ENCODE measurements around the gene PHF19.

PHF19 gene

DNA sequence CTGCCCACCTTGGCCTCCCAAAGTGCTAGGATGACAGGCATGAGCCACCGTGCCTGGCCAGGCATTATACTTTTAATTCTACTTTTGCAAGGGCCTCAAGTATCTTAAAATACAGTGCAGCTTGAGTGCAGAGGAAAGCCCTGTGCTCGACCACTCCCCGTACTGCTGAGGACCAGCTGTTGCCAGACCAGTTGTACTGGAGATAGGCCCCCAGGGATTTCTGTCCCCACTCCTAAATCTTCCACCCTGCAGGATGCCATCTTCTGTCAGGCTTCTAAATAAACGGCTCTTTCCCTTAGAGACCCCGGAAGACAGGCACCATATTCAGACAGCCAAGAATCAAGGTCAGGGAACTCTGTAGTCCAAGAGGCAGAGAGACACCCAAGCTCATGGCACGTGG lies 17.6 kb downstream of the PHF19 start:
- TF ChIP-seq, protein P1, sequence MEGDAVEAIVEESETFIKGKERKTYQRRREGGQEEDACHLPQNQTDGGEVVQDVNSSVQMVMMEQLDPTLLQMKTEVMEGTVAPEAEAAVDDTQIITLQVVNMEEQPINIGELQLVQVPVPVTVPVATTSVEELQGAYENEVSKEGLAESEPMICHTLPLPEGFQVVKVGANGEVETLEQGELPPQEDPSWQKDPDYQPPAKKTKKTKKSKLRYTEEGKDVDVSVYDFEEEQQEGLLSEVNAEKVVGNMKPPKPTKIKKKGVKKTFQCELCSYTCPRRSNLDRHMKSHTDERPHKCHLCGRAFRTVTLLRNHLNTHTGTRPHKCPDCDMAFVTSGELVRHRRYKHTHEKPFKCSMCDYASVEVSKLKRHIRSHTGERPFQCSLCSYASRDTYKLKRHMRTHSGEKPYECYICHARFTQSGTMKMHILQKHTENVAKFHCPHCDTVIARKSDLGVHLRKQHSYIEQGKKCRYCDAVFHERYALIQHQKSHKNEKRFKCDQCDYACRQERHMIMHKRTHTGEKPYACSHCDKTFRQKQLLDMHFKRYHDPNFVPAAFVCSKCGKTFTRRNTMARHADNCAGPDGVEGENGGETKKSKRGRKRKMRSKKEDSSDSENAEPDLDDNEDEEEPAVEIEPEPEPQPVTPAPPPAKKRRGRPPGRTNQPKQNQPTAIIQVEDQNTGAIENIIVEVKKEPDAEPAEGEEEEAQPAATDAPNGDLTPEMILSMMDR (IDR thresholded peaks at IDR 0.05; ENCODE audit: insufficient read depth, low read depth, low read length, missing control alignments): no peak
- no peak for DNase-seq (ENCODE audit: low read depth)
- no peak overlapping the region for H3K4me3 ChIP-seq (ENCODE audit: low read length)

DNA sequence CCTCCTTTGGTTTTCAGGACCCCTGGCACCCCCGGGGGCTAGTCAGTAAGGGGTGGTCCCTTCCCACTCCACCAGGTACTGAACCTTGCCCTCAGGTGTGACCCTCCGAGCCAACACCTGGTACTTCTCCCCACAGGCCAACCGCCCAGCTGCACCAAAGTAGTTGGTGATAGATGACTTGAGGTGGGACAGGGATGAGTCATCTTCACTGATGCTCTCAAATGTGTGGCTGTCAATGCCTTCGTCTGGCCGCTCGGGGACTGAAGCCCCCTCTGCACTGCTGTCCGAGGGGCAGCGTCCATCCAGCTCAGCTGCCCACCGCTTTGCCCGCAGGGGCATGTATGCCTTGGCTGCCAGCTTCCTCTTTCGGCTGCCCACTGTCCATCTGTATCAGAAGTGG lies 19.1 kb downstream of the PHF19 start:
- TF ChIP-seq, protein P1 (IDR thresholded peaks at IDR 0.05; ENCODE audit: insufficient read depth, low read depth, low read length, missing control alignments): no peak
- no peak for DNase-seq (ENCODE audit: low read depth)

DNA sequence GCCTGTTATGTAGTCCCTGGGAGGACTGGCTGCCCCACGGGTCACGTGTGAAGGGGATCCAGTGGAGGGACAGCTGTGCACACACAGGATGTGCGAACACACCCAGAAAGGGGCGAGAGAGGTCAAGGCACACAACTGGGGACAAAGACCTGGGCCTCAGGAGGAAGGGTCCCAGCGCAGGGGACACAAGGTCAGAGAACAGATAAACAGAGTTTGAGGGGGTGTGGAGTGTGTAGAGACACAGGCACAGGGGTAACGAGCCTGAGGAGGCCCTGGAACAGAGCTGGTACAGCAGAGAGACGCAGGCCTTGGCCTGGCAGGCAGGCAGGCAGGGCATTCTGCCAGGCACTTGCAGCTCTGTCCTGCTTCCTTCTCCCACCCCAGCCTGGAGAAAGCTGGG lies 19.5 kb downstream of the PHF19 start:
- no peak overlapping the region for H3K4me3 ChIP-seq (ENCODE audit: low read length)
- TF ChIP-seq, protein P1 (IDR thresholded peaks at IDR 0.05; ENCODE audit: insufficient read depth, low read depth, low read length, missing control alignments): no peak
- DNase-seq (ENCODE audit: low read depth): no peak

More for the DNA sequence above, 19.1 kb downstream of the PHF19 start:
- no peak overlapping the region for H3K4me3 ChIP-seq (ENCODE audit: low read length)

DNA sequence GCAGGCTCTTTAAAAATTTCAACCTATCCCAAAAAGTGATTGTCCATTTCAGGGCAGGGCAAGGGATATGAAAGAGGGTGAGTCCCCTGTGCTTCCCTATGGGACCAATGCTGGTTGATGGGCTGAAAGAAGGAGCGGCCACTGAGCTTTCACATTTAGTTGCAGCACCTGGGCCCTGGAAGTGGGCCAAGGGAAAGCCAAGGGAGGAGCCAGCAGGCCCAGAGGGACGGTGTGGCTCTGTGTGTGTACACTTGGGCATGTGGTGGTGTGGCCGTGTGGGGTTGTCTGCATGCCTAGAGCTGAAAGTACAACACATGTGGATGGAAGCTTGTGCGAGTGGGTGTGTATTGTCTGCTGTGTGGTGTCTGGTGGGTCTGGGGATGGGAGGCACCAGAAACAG lies 20.3 kb downstream of the PHF19 start:
- peak; percentile 23 for DNase-seq (ENCODE audit: low read depth)
- TF ChIP-seq, protein P1 (IDR thresholded peaks at IDR 0.05; ENCODE audit: insufficient read depth, low read depth, low read length, missing control alignments): no peak
- no peak overlapping the region for H3K4me3 ChIP-seq (ENCODE audit: low read length)

DNA sequence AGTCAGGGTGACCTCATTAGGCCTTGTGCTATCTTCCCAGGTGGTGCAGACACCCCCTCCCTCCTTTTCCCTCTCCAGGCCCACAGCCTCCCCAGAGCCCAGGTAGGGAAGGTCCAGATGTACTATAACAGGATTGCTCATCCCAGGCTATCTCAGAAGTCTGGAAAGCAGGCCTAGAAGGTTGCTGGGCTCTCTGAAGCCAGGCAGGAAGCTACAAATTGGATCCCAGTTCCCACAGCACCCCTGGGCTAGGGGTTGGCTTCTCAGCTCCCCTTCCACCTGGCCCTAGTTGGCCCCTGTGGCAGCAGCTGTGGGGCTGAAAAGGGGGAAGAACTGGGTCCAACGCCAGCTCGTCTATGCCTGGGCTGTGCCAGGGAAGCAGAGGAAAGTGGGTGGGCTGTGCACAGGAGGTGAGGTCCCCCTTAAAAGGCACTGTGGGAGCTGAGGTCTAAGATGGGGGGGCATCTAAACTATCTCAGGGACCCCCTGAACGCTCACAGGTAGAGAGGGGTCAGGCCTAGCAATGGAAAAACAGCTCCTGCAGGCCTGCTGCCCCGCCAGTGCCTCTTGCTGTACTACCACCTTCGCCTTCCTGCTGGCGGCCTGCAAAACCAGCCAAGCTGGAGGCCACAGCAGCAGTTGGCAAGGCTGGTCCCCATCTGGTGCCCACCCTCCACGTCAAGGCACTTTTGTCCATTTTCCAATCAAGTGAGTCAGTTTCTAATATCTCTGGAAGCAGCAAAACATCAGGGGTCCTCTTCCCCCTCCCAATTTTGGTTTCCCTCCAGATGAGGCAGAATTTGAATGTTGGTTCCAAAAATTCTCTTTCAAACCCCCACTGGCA lies 20.9 kb downstream of the PHF19 start:
- H3K4me3 ChIP-seq (ENCODE audit: low read length): no peak overlapping the region
- no peak for DNase-seq (ENCODE audit: low read depth)
- TF ChIP-seq, protein P1 (IDR thresholded peaks at IDR 0.05; ENCODE audit: insufficient read depth, low read depth, low read length, missing control alignments): no peak

DNA sequence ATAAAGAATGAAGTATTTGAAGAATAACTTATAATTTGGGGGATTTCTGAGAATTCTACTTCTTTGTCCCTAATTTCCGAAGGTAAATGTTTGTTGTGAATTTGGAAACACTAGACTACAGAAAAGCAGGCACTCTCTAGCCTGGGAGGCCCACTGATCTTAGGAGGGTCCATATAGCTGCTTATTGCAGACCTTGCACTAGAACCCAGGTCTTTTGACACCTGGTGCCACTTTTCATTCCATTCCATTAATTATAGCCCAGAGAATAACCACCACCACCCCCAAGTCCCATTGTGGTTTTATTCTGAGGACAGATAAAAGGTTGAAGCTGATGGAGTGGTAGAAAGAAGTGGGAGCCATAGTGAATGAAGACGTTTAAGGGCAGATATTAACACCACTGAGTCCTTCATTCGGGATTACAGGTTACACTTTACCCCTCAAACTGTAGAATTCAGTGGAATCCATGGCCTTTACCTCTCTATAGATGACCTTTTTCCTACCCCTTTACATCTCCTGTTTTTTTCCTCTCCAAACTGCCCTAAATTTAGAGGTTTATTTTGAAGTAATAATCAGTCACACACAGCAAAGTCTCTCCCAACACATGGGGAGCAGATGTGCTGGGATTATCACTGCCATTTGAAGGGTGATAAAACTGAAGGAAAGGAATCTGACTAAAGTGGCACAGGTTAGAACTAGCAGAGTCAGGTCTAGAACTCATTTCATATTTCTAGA lies 22.2 kb downstream of the PHF19 start:
- no peak for DNase-seq (ENCODE audit: low read depth)
- TF ChIP-seq, protein P1 (IDR thresholded peaks at IDR 0.05; ENCODE audit: insufficient read depth, low read depth, low read length, missing control alignments): no peak
- no peak overlapping the region for H3K4me3 ChIP-seq (ENCODE audit: low read length)

Data from epithelial cell of esophagus (primary cell).